HL-60 (cell line): ENCODE measurements around the gene MVP.
"Not testable (repeated sequence)": the region's sequence is repeated elsewhere in the genome, so short reads cannot be mapped to it uniquely, and the experiment has no call there.

Source experiments
- DNase-seq, 2 experiments: peaks; one replicate each; pipeline ENCODE4 v3.0.0-alpha.2; 2010 to 2020; ENCODE audit warnings: low read depth in 1 of 2, low spot score in 1 of 2
- H3K27ac ChIP-seq: fragments of 250-450 bp; sonication (Bioruptor Pico); replicated peaks from 2 replicates; pipeline ENCODE4 v1.5.1; 2020; ENCODE audit warnings: mild to moderate bottlenecking, moderate library complexity
- H3K27me3 ChIP-seq: fragments of 250-450 bp; sonication (Bioruptor Pico); 2 replicates; pipeline ENCODE4 v1.5.1; 2021; ENCODE audit warnings: mild to moderate bottlenecking, moderate library complexity; ENCODE audit not compliant: insufficient read depth, poor library complexity, severe bottlenecking
- H3K4me3 ChIP-seq: replicated peaks from 2 replicates; pipeline ENCODE4 v1.5.1; 2011; ENCODE audit warnings: mild to moderate bottlenecking, control low read depth, low read length; ENCODE audit not compliant: insufficient read depth
- GABPA ChIP-seq: IDR thresholded peaks from 2 replicates; pipeline ENCODE4 v1.6.1; 2012; ENCODE audit warnings: low read depth
- POLR2AphosphoS5 ChIP-seq: IDR thresholded peaks from 2 replicates; pipeline ENCODE4 v1.6.1; 2012; ENCODE audit warnings: low read depth
- SPI1 ChIP-seq: IDR thresholded peaks from 2 replicates; pipeline ENCODE4 v1.6.1; 2012; ENCODE audit warnings: low read depth, mild to moderate bottlenecking, borderline replicate concordance
- TF ChIP-seq, protein P1 (sequence below): IDR thresholded peaks from one replicate; pipeline ENCODE4 v1.5.1; 2011; ENCODE audit warnings: low read length, control low read depth, inconsistent platforms; ENCODE audit not compliant: insufficient read depth
- TF ChIP-seq, protein P2 (sequence below): IDR thresholded peaks from 2 replicates; pipeline ENCODE4 v1.6.1; 2012; ENCODE audit warnings: low read depth; ENCODE audit not compliant: insufficient replicate concordance

The MVP gene

DNA sequence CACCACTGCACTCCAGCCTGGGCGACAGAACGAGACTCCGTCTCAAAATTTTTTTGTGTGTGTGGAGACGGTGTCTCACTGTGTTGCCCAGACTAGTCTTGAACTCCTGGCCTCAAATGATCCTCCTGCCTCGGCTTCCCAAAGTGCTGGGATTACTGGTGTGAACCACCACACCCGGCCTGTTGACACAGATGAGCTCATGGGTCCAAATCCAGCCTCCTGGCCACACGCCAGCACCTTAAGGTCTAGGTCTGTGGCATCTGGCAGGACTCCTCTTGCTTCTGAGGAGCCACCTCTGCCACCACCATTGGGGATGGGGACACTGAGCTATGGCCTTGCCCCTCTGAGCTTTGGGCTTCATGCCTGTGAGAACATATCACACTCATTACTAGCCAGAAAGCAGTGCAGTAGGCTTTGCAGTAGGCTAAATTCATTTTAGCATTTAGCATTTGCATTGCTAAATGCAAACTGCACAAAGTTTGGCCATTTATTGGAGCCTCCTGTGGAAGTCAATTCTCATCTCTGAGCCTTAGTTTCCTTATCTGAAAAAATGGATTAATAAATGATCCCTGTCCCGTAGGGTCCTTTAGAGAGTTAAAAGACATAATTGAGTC, 48.2 kb downstream of the MVP start:
- TF ChIP-seq, protein P1, sequence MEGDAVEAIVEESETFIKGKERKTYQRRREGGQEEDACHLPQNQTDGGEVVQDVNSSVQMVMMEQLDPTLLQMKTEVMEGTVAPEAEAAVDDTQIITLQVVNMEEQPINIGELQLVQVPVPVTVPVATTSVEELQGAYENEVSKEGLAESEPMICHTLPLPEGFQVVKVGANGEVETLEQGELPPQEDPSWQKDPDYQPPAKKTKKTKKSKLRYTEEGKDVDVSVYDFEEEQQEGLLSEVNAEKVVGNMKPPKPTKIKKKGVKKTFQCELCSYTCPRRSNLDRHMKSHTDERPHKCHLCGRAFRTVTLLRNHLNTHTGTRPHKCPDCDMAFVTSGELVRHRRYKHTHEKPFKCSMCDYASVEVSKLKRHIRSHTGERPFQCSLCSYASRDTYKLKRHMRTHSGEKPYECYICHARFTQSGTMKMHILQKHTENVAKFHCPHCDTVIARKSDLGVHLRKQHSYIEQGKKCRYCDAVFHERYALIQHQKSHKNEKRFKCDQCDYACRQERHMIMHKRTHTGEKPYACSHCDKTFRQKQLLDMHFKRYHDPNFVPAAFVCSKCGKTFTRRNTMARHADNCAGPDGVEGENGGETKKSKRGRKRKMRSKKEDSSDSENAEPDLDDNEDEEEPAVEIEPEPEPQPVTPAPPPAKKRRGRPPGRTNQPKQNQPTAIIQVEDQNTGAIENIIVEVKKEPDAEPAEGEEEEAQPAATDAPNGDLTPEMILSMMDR, result no peak
- TF ChIP-seq POLR2AphosphoS5 (no peak), GABPA (no peak), SPI1 (no peak)
- TF ChIP-seq, protein P2, sequence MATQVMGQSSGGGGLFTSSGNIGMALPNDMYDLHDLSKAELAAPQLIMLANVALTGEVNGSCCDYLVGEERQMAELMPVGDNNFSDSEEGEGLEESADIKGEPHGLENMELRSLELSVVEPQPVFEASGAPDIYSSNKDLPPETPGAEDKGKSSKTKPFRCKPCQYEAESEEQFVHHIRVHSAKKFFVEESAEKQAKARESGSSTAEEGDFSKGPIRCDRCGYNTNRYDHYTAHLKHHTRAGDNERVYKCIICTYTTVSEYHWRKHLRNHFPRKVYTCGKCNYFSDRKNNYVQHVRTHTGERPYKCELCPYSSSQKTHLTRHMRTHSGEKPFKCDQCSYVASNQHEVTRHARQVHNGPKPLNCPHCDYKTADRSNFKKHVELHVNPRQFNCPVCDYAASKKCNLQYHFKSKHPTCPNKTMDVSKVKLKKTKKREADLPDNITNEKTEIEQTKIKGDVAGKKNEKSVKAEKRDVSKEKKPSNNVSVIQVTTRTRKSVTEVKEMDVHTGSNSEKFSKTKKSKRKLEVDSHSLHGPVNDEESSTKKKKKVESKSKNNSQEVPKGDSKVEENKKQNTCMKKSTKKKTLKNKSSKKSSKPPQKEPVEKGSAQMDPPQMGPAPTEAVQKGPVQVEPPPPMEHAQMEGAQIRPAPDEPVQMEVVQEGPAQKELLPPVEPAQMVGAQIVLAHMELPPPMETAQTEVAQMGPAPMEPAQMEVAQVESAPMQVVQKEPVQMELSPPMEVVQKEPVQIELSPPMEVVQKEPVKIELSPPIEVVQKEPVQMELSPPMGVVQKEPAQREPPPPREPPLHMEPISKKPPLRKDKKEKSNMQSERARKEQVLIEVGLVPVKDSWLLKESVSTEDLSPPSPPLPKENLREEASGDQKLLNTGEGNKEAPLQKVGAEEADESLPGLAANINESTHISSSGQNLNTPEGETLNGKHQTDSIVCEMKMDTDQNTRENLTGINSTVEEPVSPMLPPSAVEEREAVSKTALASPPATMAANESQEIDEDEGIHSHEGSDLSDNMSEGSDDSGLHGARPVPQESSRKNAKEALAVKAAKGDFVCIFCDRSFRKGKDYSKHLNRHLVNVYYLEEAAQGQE, result no peak
- Histone ChIP-seq H3K27ac (no peak overlapping the region), H3K4me3 (no peak overlapping the region), H3K27me3 (no peaks in the 10 kb centered on the region)
- DNase-seq, result no peak

DNA sequence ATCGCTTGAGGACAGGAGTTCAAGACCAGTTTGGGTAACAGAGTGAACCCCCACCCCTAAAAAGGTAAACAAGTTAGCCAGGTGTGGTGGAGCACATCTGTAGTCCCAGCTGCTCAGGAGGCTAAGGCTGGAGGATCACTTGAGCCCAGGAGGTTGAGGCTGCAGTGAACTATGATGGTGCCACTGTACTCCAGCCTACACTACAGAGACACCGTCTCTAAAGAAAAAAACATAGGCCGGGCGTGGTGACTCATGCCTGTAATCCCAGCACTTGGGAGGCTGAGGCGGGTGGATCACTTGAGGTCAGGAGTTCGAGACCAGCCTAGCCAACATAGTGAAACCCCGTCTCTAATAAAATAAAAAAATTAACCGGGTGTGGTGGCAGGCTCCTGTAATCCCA, 48.8 kb downstream of the MVP start:
- not testable (repeated sequence) for H3K4me3 ChIP-seq, H3K27ac ChIP-seq, DNase-seq, H3K27me3 ChIP-seq

DNA sequence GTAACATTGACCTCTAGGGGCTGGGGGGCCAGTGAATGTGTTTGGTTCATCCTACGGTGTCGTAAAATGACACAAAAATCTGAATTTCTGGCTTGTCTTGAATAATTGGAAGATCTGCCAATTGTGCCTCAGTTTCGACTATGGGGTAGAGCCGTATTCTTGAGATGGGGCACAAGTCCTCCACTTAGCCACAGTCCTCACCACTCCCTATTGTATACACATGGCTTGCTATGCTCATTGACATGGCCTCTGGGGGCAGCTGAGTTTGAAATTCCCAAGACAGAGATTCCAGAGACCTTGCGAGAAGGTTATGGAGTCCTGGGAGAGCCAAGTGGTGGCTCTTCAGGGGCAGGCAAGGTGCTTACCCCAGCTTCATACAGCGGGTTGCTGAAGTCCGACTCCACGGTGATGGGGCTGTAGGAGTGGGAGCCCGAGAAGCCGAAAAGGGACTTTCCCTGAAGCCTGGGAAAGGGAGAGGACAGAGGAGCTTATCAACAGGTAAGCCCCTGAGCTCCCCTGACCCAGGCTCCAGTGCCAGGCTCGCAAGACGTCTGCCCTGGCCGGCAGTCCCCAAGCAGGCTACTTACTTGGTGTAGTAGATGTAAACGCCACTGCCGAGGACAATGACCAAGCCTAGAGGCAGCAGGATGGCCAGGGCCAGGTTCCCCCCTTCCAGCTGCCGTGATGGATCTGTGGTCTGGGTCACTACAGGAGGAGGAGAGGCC, 51.7 kb downstream of the MVP start:
- no peak overlapping the region for H3K4me3 ChIP-seq
- DNase-seq, result no peak
- peaks cover 16% of the 10 kb centered on the region for H3K27me3 ChIP-seq
- TF ChIP-seq SPI1 (no peak), GABPA (no peak), POLR2AphosphoS5 (no peak)
- TF ChIP-seq, protein P2, result no peak
- TF ChIP-seq, protein P1, result no peak
- H3K27ac ChIP-seq, result no peak overlapping the region

DNA sequence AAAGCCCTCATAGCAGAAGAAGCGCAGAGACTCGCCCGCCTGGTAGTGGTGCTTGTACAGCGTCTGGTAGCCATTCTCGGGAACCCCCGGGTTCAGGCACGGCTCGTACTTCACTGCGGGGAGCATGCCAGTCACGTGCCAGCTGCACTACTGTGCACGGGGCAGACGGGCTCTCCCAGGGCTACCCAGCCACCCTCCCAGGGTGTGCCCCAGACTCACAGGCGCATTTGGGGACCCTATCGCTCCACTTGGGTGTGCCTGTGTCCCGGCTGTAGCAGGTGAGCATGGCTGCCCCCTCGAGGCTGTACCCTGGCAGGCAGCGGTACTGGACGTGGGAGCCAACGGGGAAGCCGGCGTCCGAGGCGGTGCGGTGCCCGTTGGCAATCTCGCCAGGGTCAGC, 53.1 kb downstream of the MVP start:
- peaks cover 18% of the 10 kb centered on the region for H3K27me3 ChIP-seq
- no peak for DNase-seq

More for the DNA sequence above, 53.1 kb downstream of the MVP start:
- TF ChIP-seq, protein P1, result no peak
- TF ChIP-seq, protein P2, result no peak
- TF ChIP-seq SPI1 (no peak), GABPA (no peak), POLR2AphosphoS5 (no peak)
- Histone ChIP-seq H3K27ac (no peak overlapping the region), H3K4me3 (no peak overlapping the region)
